HEK293 (cell line): ENCODE results near the gene MACO1.

Source experiments
- CTCF ChIA-PET: fragments of 350-600 bp; formaldehyde crosslinking; extraction: SDS; loops from one replicate; lab custom pipeline; 2021; ENCODE audit warnings: antibody characterized with exemption; lab: Yijun Ruan, JAX
- POLR2A ChIA-PET: fragments of 300-600 bp; formaldehyde crosslinking; extraction: SDS; loops from one replicate; lab custom pipeline; 2020; ENCODE audit warnings: antibody characterized with exemption, inconsistent platforms; lab: Yijun Ruan, JAX
- H3K27ac ChIP-seq: fragments of 200-500 bp; sonication (Bioruptor generic); 2 replicates; pipeline ENCODE4 v1.5.1; 2014; ENCODE audit warnings: low read depth, low read length, control low read depth, inconsistent platforms; ENCODE audit errors: extremely low read depth
- H3K36me3 ChIP-seq, 2 experiments: fragments of 200-500 bp in 1 of 2; sonication (Bioruptor generic) in 1 of 2; 1 replicate in 1 of 2; 2 replicates in 1 of 2; pipeline ENCODE4 v1.5.1; 2014 to 2017; ENCODE audit warnings: inconsistent platforms in 2 of 2, low read length in 2 of 2; ENCODE audit not compliant: control insufficient read depth in 2 of 2, insufficient read depth in 1 of 2
- H3K4me1 ChIP-seq: fragments of 200-500 bp; sonication (Bioruptor generic); 2 replicates; pipeline ENCODE4 v1.5.1; 2014; ENCODE audit warnings: mild to moderate bottlenecking, low read length, inconsistent platforms; ENCODE audit not compliant: control insufficient read depth, insufficient read depth
- H3K4me3 ChIP-seq: 2 replicates; pipeline ENCODE4 v1.5.1; 2011; ENCODE audit warnings: low read depth, mild to moderate bottlenecking, control low read depth, low read length, moderate library complexity
- H3K9me3 ChIP-seq: fragments of 200-500 bp; sonication (Bioruptor generic); 2 replicates; pipeline ENCODE4 v1.5.1; 2014; ENCODE audit warnings: low read depth, low read length, inconsistent platforms; ENCODE audit not compliant: control insufficient read depth, insufficient read depth
- FEZF1 ChIP-seq: fragments of 450-650 bp; formaldehyde crosslinking; IDR thresholded peaks from 2 replicates; pipeline ENCODE4 v1.5.1; 2016; ENCODE audit warnings: missing biosample characterization, missing genetic modification characterization
- PRDM1 ChIP-seq: fragments of 450-650 bp; formaldehyde crosslinking; IDR thresholded peaks from 2 replicates; pipeline ENCODE4; 2016; ENCODE audit warnings: missing biosample characterization, missing genetic modification characterization
- SCRT2 ChIP-seq: fragments of 450-650 bp; formaldehyde crosslinking; IDR thresholded peaks from 2 replicates; pipeline ENCODE4 v1.5.1; 2016; ENCODE audit warnings: missing biosample characterization, missing genetic modification characterization
- TCF7L2 ChIP-seq: IDR thresholded peaks from 2 replicates; pipeline ENCODE4 v1.6.1; 2011; ENCODE audit warnings: low read depth, mild to moderate bottlenecking, inconsistent platforms, low read length, moderate library complexity, borderline replicate concordance
- ZFP41 ChIP-seq: fragments of 450-650 bp; formaldehyde crosslinking; IDR thresholded peaks from 2 replicates; pipeline ENCODE4 v1.5.1; 2016; ENCODE audit warnings: missing biosample characterization, missing genetic modification characterization, borderline replicate concordance
- ZNF114 ChIP-seq: fragments of 450-650 bp; formaldehyde crosslinking; IDR thresholded peaks from 2 replicates; pipeline ENCODE4 v1.5.0; 2017; ENCODE audit warnings: missing biosample characterization, missing genetic modification characterization
- ZNF133 ChIP-seq: fragments of 450-650 bp; formaldehyde crosslinking; IDR thresholded peaks from 2 replicates; pipeline ENCODE4 v1.5.1; 2016; ENCODE audit warnings: missing biosample characterization, missing genetic modification characterization
- ZNF138 ChIP-seq: fragments of 450-650 bp; formaldehyde crosslinking; IDR thresholded peaks from 2 replicates; pipeline ENCODE4 v1.5.1; 2016; ENCODE audit warnings: missing biosample characterization, missing genetic modification characterization, borderline replicate concordance
- ZNF398 ChIP-seq: fragments of 450-650 bp; formaldehyde crosslinking; IDR thresholded peaks from 2 replicates; pipeline ENCODE4 v1.5.1; 2017; ENCODE audit warnings: missing biosample characterization, missing genetic modification characterization
- ZNF555 ChIP-seq: fragments of 450-650 bp; formaldehyde crosslinking; conservative IDR thresholded peaks from 2 replicates; pipeline ENCODE4 v1.5.1; 2017; ENCODE audit warnings: missing biosample characterization, mild to moderate bottlenecking, missing genetic modification characterization, inconsistent platforms
- ZNF843 ChIP-seq: fragments of 450-650 bp; formaldehyde crosslinking; IDR thresholded peaks from 2 replicates; pipeline ENCODE4 v1.5.1; 2016; ENCODE audit warnings: missing biosample characterization, missing genetic modification characterization
- ZXDB ChIP-seq: fragments of 450-650 bp; formaldehyde crosslinking; IDR thresholded peaks from 2 replicates; pipeline ENCODE4 v1.5.1; 2016; ENCODE audit warnings: missing biosample characterization, missing genetic modification characterization
- TF ChIP-seq, protein P1 (sequence below): fragments of 450-650 bp; formaldehyde crosslinking; IDR thresholded peaks from 2 replicates; pipeline ENCODE4 v1.5.1; 2016; ENCODE audit warnings: missing biosample characterization, missing genetic modification characterization

MACO1 gene

DNA sequence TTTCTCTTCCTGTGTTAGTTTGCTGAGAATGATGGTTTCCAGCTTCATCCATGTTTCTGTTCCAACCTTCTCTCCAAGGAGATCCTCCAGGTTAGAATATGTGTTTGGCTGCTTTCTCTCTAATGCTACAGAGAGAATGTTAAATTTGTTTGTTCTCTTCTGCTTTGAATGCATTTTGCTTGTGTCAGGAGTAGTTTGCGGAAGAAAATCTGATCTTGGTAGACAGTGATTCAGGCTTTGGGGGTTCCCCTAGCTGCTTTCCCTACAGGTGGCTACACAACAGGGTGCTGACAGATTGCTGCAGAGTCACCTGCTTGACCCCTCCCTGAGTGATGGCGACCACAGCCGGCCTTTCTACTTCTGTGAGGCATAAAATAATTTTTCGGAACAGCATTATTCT is 41.8 kb downstream of the MACO1 start:
- Histone ChIP-seq H3K9me3 (no peaks in the 10 kb centered on the region), H3K4me3 (no peak overlapping the region), H3K27ac (no peak overlapping the region)
- TF ChIP-seq ZNF843 (tag by site-specific recombination) (no peak), SCRT2 (tag by site-specific recombination) (0 out of 2 replicates have a peak, but pooled peaks have one; percentile 12), PRDM1 (tag by site-specific recombination) (no peak)
- TF ChIP-seq, all 188 proteins: peak for 1
- CTCF ChIA-PET, result interaction anchor here (1.7 kb wide), 1 partner anchor 15 kb away, joined by 7 read pairs; no protein-coding TSS in a partner anchor
- H3K36me3 ChIP-seq, result no peaks in the 10 kb centered on the region
- POLR2A ChIA-PET, result interaction anchor here (0.6 kb wide), 1 partner anchor 726 kb away, joined by 3 read pairs; no protein-coding TSS in a partner anchor
- peaks cover 13% of the 10 kb centered on the region; the same call in 1 of the 2 replicates for H3K4me1 ChIP-seq

GRCh38 chr1:25473653-25474225 is 43.0 kb downstream of the MACO1 start:
- Histone ChIP-seq H3K9me3 (no peaks in the 10 kb centered on the region), H3K4me1 (peaks cover 13% of the 10 kb centered on the region; the same call in 1 of the 2 replicates), H3K36me3 (no peaks in the 10 kb centered on the region), H3K27ac (no peak overlapping the region), H3K4me3 (no peak overlapping the region)
- TF ChIP-seq PRDM1 (tag by site-specific recombination) (peak; percentile 66; the same call in 1 of the 2 replicates), ZNF138 (no peak), ZXDB (tag by site-specific recombination) (no peak)
- POLR2A ChIA-PET, result no interaction called here
- CTCF ChIA-PET, result no interaction called here

DNA sequence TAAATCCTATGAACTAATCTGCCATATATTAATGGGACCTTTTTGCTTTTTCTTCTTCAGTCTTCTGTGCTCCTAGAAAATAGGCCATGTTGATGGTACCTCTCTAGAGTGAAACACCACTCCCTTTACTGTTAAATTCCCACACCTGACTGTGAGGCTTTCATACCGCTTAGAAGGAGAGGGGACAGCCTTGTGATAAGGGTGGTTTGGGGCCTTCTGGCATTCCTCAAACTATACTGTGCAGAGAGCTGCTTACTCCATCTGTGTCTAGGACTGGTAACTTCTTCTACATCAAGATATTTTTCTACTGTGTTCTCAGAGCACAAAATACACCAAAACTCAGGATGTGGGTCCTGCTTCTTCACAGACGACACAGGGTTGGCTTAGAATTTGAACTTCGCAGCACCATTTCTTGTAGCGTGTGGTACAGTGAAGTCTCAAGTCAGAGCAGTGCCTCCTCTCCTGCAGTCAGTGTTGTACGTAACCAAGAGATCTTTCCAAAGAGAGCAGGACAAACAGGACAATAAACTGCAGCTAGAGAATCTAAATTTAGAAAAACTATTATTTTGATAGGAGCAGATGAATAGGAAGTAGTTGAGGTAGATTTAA is 43.8 kb downstream of the MACO1 start:
- Histone ChIP-seq H3K27ac (no peak overlapping the region), H3K4me3 (no peak overlapping the region), H3K36me3 (no peaks in the 10 kb centered on the region), H3K9me3 (no peaks in the 10 kb centered on the region), H3K4me1 (peaks cover 13% of the 10 kb centered on the region; the same call in 1 of the 2 replicates)
- CTCF ChIA-PET, result interaction anchor here (0.6 to 5.8 kb wide), 2 partner anchors 14 to 28 kb away, joined by 4 to 52 read pairs; no protein-coding TSS in a partner anchor
- TF ChIP-seq ZNF114 (no peak), TCF7L2 (no peak), ZNF555 (tag by site-specific recombination) (no peak), ZNF398 (tag by site-specific recombination) (no peak), FEZF1 (tag by site-specific recombination) (no peak), ZFP41 (no peak), ZNF133 (tag by site-specific recombination) (no peak), SCRT2 (tag by site-specific recombination) (no peak)
- TF ChIP-seq, protein P1, sequence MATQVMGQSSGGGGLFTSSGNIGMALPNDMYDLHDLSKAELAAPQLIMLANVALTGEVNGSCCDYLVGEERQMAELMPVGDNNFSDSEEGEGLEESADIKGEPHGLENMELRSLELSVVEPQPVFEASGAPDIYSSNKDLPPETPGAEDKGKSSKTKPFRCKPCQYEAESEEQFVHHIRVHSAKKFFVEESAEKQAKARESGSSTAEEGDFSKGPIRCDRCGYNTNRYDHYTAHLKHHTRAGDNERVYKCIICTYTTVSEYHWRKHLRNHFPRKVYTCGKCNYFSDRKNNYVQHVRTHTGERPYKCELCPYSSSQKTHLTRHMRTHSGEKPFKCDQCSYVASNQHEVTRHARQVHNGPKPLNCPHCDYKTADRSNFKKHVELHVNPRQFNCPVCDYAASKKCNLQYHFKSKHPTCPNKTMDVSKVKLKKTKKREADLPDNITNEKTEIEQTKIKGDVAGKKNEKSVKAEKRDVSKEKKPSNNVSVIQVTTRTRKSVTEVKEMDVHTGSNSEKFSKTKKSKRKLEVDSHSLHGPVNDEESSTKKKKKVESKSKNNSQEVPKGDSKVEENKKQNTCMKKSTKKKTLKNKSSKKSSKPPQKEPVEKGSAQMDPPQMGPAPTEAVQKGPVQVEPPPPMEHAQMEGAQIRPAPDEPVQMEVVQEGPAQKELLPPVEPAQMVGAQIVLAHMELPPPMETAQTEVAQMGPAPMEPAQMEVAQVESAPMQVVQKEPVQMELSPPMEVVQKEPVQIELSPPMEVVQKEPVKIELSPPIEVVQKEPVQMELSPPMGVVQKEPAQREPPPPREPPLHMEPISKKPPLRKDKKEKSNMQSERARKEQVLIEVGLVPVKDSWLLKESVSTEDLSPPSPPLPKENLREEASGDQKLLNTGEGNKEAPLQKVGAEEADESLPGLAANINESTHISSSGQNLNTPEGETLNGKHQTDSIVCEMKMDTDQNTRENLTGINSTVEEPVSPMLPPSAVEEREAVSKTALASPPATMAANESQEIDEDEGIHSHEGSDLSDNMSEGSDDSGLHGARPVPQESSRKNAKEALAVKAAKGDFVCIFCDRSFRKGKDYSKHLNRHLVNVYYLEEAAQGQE (tag by site-specific recombination), result no peak
- POLR2A ChIA-PET, result no interaction called here
